ENCODE results near the gene PCDHA9. TPM values are rescaled to one million over a fixed set of nuclear protein-coding genes. Genes with fewer than 3 reads are reported as not detected.
"Not testable (repeated sequence)": the region's sequence is repeated elsewhere in the genome, so short reads cannot be mapped to it uniquely, and the experiment has no call there.

Gene PCDHA9
- total RNA-seq, 1 experiment from 2014 or later: 0.02 TPM

GRCh38 chr5:140875085-140876065 is 27.2 kb downstream of the PCDHA9 start, which contains the start of gene PCDHA12:
PCDHA12 (plus strand) TSS chr5:140875308; CDS start chr5:140875473, 165 bp downstream.
- peak; percentile 77 for DNase-seq (ENCODE audit: extremely low read depth, low read depth)

- not testable (repeated sequence) for DNase-seq (ENCODE audit: extremely low read depth, low read depth)
Measured at GRCh38 chr5:140876541-140877261, 28.5 kb downstream of the PCDHA9 start.

GRCh38 chr5:140877262-140877581 is 29.0 kb downstream of the PCDHA9 start:
- no peak for DNase-seq (ENCODE audit: extremely low read depth, low read depth)

- DNase-seq (ENCODE audit: extremely low read depth, low read depth): peak; percentile 24
Measured at GRCh38 chr5:140881889-140882590, 33.9 kb downstream of the PCDHA9 start, which contains the start of gene PCDHA13. PCDHA13 (plus strand) TSS chr5:140882124; CDS start chr5:140882269, 145 bp downstream.

- peak; percentile 40 for DNase-seq (ENCODE audit: extremely low read depth, low read depth)
Measured at GRCh38 chr5:140882591-140882899, 34.4 kb downstream of the PCDHA9 start.

- no peak for DNase-seq (ENCODE audit: extremely low read depth, low read depth)
Measured at GRCh38 chr5:140883373-140883772, 35.2 kb downstream of the PCDHA9 start.

- no peak for DNase-seq (ENCODE audit: extremely low read depth, low read depth)
Measured at GRCh38 chr5:140883927-140884697, 35.9 kb downstream of the PCDHA9 start.

Other genes starting within 250 kb of the PCDHA9 start
- 2.6 and 2.7 TPM in 2 replicates for gene CD14, start 215.2 kb upstream of the PCDHA9 start, total RNA-seq (2014; rRNA removed; shearing (Covaris generic))
- 9.5 and 13.8 TPM in 2 replicates for gene TMCO6, start 208.9 kb upstream of the PCDHA9 start, total RNA-seq (2014; rRNA removed; shearing (Covaris generic))
- 64.3 and 78.9 TPM in 2 replicates for gene NDUFA2, start 200.8 kb upstream of the PCDHA9 start, total RNA-seq (2014; rRNA removed; shearing (Covaris generic))
- 114 and 121 TPM in 2 replicates for gene IK, start 200.6 kb upstream of the PCDHA9 start, total RNA-seq (2014; rRNA removed; shearing (Covaris generic))
- 22.9 and 25.1 TPM in 2 replicates for gene WDR55, start 183.5 kb upstream of the PCDHA9 start, total RNA-seq (2014; rRNA removed; shearing (Covaris generic))
- 0.75 and 0.77 TPM in 2 replicates for gene DND1, start 174.8 kb upstream of the PCDHA9 start, total RNA-seq (2014; rRNA removed; shearing (Covaris generic))
- 80.8 and 85.3 TPM in 2 replicates for gene HARS1, start 157.0 kb upstream of the PCDHA9 start, total RNA-seq (2014; rRNA removed; shearing (Covaris generic))
- gene HARS2, start 156.9 kb upstream of the PCDHA9 start, total RNA-seq (2014; rRNA removed; shearing (Covaris generic)): 34.8 and 39.1 TPM in 2 replicates
- gene ZMAT2, start 147.9 kb upstream of the PCDHA9 start, total RNA-seq (2014; rRNA removed; shearing (Covaris generic)): 60.1 and 62.5 TPM in 2 replicates
- 0.07 and 0.12 TPM in 2 replicates for gene PCDHA1, start 62.2 kb upstream of the PCDHA9 start, total RNA-seq (2014; rRNA removed; shearing (Covaris generic))
- gene PCDHA2, start 53.5 kb upstream of the PCDHA9 start, total RNA-seq (2014; rRNA removed; shearing (Covaris generic)): not detected in 2 replicates
- gene PCDHA3, start 47.3 kb upstream of the PCDHA9 start, total RNA-seq (2014; rRNA removed; shearing (Covaris generic)): not detected in 2 replicates
- gene PCDHA4, start 41.3 kb upstream of the PCDHA9 start, total RNA-seq (2014; rRNA removed; shearing (Covaris generic)): 0.09 TPM in 1 of 2 replicates, not detected in the other
- not detected in 2 replicates for gene PCDHA5, start 26.8 kb upstream of the PCDHA9 start, total RNA-seq (2014; rRNA removed; shearing (Covaris generic))
- not detected in 2 replicates for gene PCDHA6, start 20.4 kb upstream of the PCDHA9 start, total RNA-seq (2014; rRNA removed; shearing (Covaris generic))
- 0.15 TPM in 1 of 2 replicates, not detected in the other for gene PCDHA7, start 14.1 kb upstream of the PCDHA9 start, total RNA-seq (2014; rRNA removed; shearing (Covaris generic))
- 0.05 TPM in 1 of 2 replicates, not detected in the other for gene PCDHA8, start 7.2 kb upstream of the PCDHA9 start, total RNA-seq (2014; rRNA removed; shearing (Covaris generic))
- 0.03 and 0.05 TPM in 2 replicates for gene PCDHA10, start 7.5 kb downstream of the PCDHA9 start, total RNA-seq (2014; rRNA removed; shearing (Covaris generic))
- not detected in 2 replicates for gene PCDHA11, start 20.6 kb downstream of the PCDHA9 start, total RNA-seq (2014; rRNA removed; shearing (Covaris generic))
- 4.4 and 5.6 TPM in 2 replicates for gene PCDHA12, start 26.9 kb downstream of the PCDHA9 start, total RNA-seq (2014; rRNA removed; shearing (Covaris generic))
- 1.2 and 1.3 TPM in 2 replicates for gene PCDHA13, start 33.7 kb downstream of the PCDHA9 start, total RNA-seq (2014; rRNA removed; shearing (Covaris generic))
- 0.92 and 1.1 TPM in 2 replicates for gene PCDHAC1, start 77.9 kb downstream of the PCDHA9 start, total RNA-seq (2014; rRNA removed; shearing (Covaris generic))
- 1.0 and 1.2 TPM in 2 replicates for gene PCDHAC2, start 118.1 kb downstream of the PCDHA9 start, total RNA-seq (2014; rRNA removed; shearing (Covaris generic))
- 0.03 TPM in 1 of 2 replicates, not detected in the other for gene PCDHB1, start 203.0 kb downstream of the PCDHA9 start, total RNA-seq (2014; rRNA removed; shearing (Covaris generic))
- 0.29 and 0.52 TPM in 2 replicates for gene PCDHB2, start 246.2 kb downstream of the PCDHA9 start, total RNA-seq (2014; rRNA removed; shearing (Covaris generic))